ENCODE measurements around the gene RETREG1.
"Not testable (repeated sequence)": the region's sequence is repeated elsewhere in the genome, so short reads cannot be mapped to it uniquely, and the experiment has no call there.

Gene RETREG1

GRCh38 chr5:16457853-16458252 is 158.9 kb downstream of the RETREG1 start:
- H3K9me3 ChIP-seq (ENCODE audit: control insufficient read depth in 1 of 2, low read length in 2 of 2), result no peaks in the 10 kb centered on the region
- no peak overlapping the region for H3K4me3 ChIP-seq (ENCODE audit: low read depth in 1 of 2, low read length in 2 of 2)
- H3K27me3 ChIP-seq (ENCODE audit: low read depth, low read length), result no peaks in the 10 kb centered on the region
- H3K27ac ChIP-seq (ENCODE audit: low read length), result no peak overlapping the region
- peaks cover 20 to 24% of the 10 kb centered on the region in 2 donors for H3K4me1 ChIP-seq (ENCODE audit: control insufficient read depth in 1 of 2, insufficient read depth in 2 of 2, low read length in 2 of 2)
- H3K36me3 ChIP-seq (ENCODE audit: control insufficient read depth in 1 of 2, insufficient read depth in 2 of 2, low read length in 2 of 2), result peaks cover 71 to 73% of the 10 kb centered on the region in 2 donors

- no peak overlapping the region for H3K27ac ChIP-seq (ENCODE audit: low read length)
- H3K27me3 ChIP-seq (ENCODE audit: low read depth, low read length), result no peaks in the 10 kb centered on the region
- peaks cover 71 to 73% of the 10 kb centered on the region in 2 donors for H3K36me3 ChIP-seq (ENCODE audit: control insufficient read depth in 1 of 2, insufficient read depth in 2 of 2, low read length in 2 of 2)
- no peaks in the 10 kb centered on the region for H3K9me3 ChIP-seq (ENCODE audit: control insufficient read depth in 1 of 2, low read length in 2 of 2)
- no peak overlapping the region for H3K4me3 ChIP-seq (ENCODE audit: low read depth in 1 of 2, low read length in 2 of 2)
- H3K4me1 ChIP-seq (ENCODE audit: control insufficient read depth in 1 of 2, insufficient read depth in 2 of 2, low read length in 2 of 2), result peaks cover 18 to 24% of the 10 kb centered on the region in 2 donors
Observed at GRCh38 chr5:16457451-16457850, 159.3 kb downstream of the RETREG1 start.

- Histone ChIP-seq H3K9me3 (ENCODE audit: control insufficient read depth in 1 of 2, low read length in 2 of 2) (no peaks in the 10 kb centered on the region), H3K27me3 (ENCODE audit: low read depth, low read length) (no peaks in the 10 kb centered on the region), H3K27ac (ENCODE audit: low read length) (peak overlapping the region; percentile 1), H3K4me3 (ENCODE audit: low read depth in 1 of 2, low read length in 2 of 2) (no peak overlapping the region), H3K4me1 (ENCODE audit: control insufficient read depth in 1 of 2, insufficient read depth in 2 of 2, low read length in 2 of 2) (peaks cover 8 to 21% of the 10 kb centered on the region in 2 donors), H3K36me3 (ENCODE audit: control insufficient read depth in 1 of 2, insufficient read depth in 2 of 2, low read length in 2 of 2) (peaks cover 71 to 74% of the 10 kb centered on the region in 2 donors)
Observed at GRCh38 chr5:16456103-16456832, 160.5 kb downstream of the RETREG1 start.

- H3K4me1 ChIP-seq (ENCODE audit: control insufficient read depth in 1 of 2, insufficient read depth in 2 of 2, low read length in 2 of 2), result peaks cover 8 to 17% of the 10 kb centered on the region in 2 donors
- peaks cover 71 to 74% of the 10 kb centered on the region in 2 donors for H3K36me3 ChIP-seq (ENCODE audit: control insufficient read depth in 1 of 2, insufficient read depth in 2 of 2, low read length in 2 of 2)
- H3K4me3 ChIP-seq (ENCODE audit: low read depth in 1 of 2, low read length in 2 of 2), result no peak overlapping the region
- H3K9me3 ChIP-seq (ENCODE audit: control insufficient read depth in 1 of 2, low read length in 2 of 2), result no peaks in the 10 kb centered on the region
- H3K27ac ChIP-seq (ENCODE audit: low read length), result no peak overlapping the region
- no peaks in the 10 kb centered on the region for H3K27me3 ChIP-seq (ENCODE audit: low read depth, low read length)
Observed at GRCh38 chr5:16455668-16456067, 161.1 kb downstream of the RETREG1 start.

GRCh38 chr5:16454686-16455085 is 162.1 kb downstream of the RETREG1 start:
- Histone ChIP-seq H3K27me3 (ENCODE audit: low read depth, low read length) (no peaks in the 10 kb centered on the region), H3K4me1 (ENCODE audit: control insufficient read depth in 1 of 2, insufficient read depth in 2 of 2, low read length in 2 of 2) (peaks cover 8 to 17% of the 10 kb centered on the region in 2 donors), H3K36me3 (ENCODE audit: control insufficient read depth in 1 of 2, insufficient read depth in 2 of 2, low read length in 2 of 2) (peaks cover 72 to 73% of the 10 kb centered on the region in 2 donors), H3K9me3 (ENCODE audit: control insufficient read depth in 1 of 2, low read length in 2 of 2) (no peaks in the 10 kb centered on the region), H3K4me3 (ENCODE audit: low read depth in 1 of 2, low read length in 2 of 2) (no peak overlapping the region), H3K27ac (ENCODE audit: low read length) (no peak overlapping the region)

GRCh38 chr5:16453609-16454008 is 163.2 kb downstream of the RETREG1 start:
- no peaks in the 10 kb centered on the region for H3K27me3 ChIP-seq (ENCODE audit: low read depth, low read length)
- no peaks in the 10 kb centered on the region for H3K9me3 ChIP-seq (ENCODE audit: control insufficient read depth in 1 of 2, low read length in 2 of 2)
- H3K27ac ChIP-seq (ENCODE audit: low read length), result no peak overlapping the region
- no peak overlapping the region for H3K4me3 ChIP-seq (ENCODE audit: low read depth in 1 of 2, low read length in 2 of 2)
- H3K4me1 ChIP-seq (ENCODE audit: control insufficient read depth in 1 of 2, insufficient read depth in 2 of 2, low read length in 2 of 2), result peaks cover 8 to 17% of the 10 kb centered on the region in 2 donors
- peaks cover 72 to 78% of the 10 kb centered on the region in 2 donors for H3K36me3 ChIP-seq (ENCODE audit: control insufficient read depth in 1 of 2, insufficient read depth in 2 of 2, low read length in 2 of 2)

GRCh38 chr5:16450163-16450562 is 166.6 kb downstream of the RETREG1 start:
- peaks cover 45 to 59% of the 10 kb centered on the region in 2 donors for H3K36me3 ChIP-seq (ENCODE audit: control insufficient read depth in 1 of 2, insufficient read depth in 2 of 2, low read length in 2 of 2)
- H3K27me3 ChIP-seq (ENCODE audit: low read depth, low read length), result no peaks in the 10 kb centered on the region
- no peaks in the 10 kb centered on the region for H3K4me1 ChIP-seq (ENCODE audit: control insufficient read depth in 1 of 2, insufficient read depth in 2 of 2, low read length in 2 of 2)
- H3K9me3 ChIP-seq (ENCODE audit: control insufficient read depth in 1 of 2, low read length in 2 of 2), result no peaks in the 10 kb centered on the region
- no peak overlapping the region for H3K27ac ChIP-seq (ENCODE audit: low read length)
- no peak overlapping the region for H3K4me3 ChIP-seq (ENCODE audit: low read depth in 1 of 2, low read length in 2 of 2)

- Histone ChIP-seq H3K4me3 (ENCODE audit: low read depth in 1 of 2, low read length in 2 of 2) (no peak overlapping the region), H3K27me3 (ENCODE audit: low read depth, low read length) (no peaks in the 10 kb centered on the region), H3K27ac (ENCODE audit: low read length) (no peak overlapping the region), H3K4me1 (ENCODE audit: control insufficient read depth in 1 of 2, insufficient read depth in 2 of 2, low read length in 2 of 2) (no peaks in the 10 kb centered on the region), H3K9me3 (ENCODE audit: control insufficient read depth in 1 of 2, low read length in 2 of 2) (no peaks in the 10 kb centered on the region), H3K36me3 (ENCODE audit: control insufficient read depth in 1 of 2, insufficient read depth in 2 of 2, low read length in 2 of 2) (peaks cover 24 to 48% of the 10 kb centered on the region in 2 donors)
Observed at GRCh38 chr5:16446993-16447392, 169.8 kb downstream of the RETREG1 start.

GRCh38 chr5:16437977-16438376 is 178.8 kb downstream of the RETREG1 start:
- H3K4me1 ChIP-seq (ENCODE audit: control insufficient read depth in 1 of 2, insufficient read depth in 2 of 2, low read length in 2 of 2), result no peaks in the 10 kb centered on the region
- no peaks in the 10 kb centered on the region for H3K36me3 ChIP-seq (ENCODE audit: control insufficient read depth in 1 of 2, insufficient read depth in 2 of 2, low read length in 2 of 2)
- no peak overlapping the region for H3K27ac ChIP-seq (ENCODE audit: low read length)
- H3K27me3 ChIP-seq (ENCODE audit: low read depth, low read length), result no peaks in the 10 kb centered on the region
- H3K9me3 ChIP-seq (ENCODE audit: control insufficient read depth in 1 of 2, low read length in 2 of 2), result no peaks in the 10 kb centered on the region
- no peak overlapping the region for H3K4me3 ChIP-seq (ENCODE audit: low read depth in 1 of 2, low read length in 2 of 2)

GRCh38 chr5:16436065-16436682 is 180.6 kb downstream of the RETREG1 start:
- not testable (repeated sequence) for H3K4me3 ChIP-seq (ENCODE audit: low read depth in 1 of 2, low read length in 2 of 2); H3K27me3 ChIP-seq (ENCODE audit: low read depth, low read length); H3K36me3 ChIP-seq (ENCODE audit: control insufficient read depth in 1 of 2, insufficient read depth in 2 of 2, low read length in 2 of 2); H3K27ac ChIP-seq (ENCODE audit: low read length); H3K4me1 ChIP-seq (ENCODE audit: control insufficient read depth in 1 of 2, insufficient read depth in 2 of 2, low read length in 2 of 2); H3K9me3 ChIP-seq (ENCODE audit: control insufficient read depth in 1 of 2, low read length in 2 of 2)

GRCh38 chr5:16431490-16431889 is 185.3 kb downstream of the RETREG1 start:
- H3K36me3 ChIP-seq (ENCODE audit: control insufficient read depth in 1 of 2, insufficient read depth in 2 of 2, low read length in 2 of 2), result no peaks in the 10 kb centered on the region
- no peak overlapping the region for H3K4me3 ChIP-seq (ENCODE audit: low read depth in 1 of 2, low read length in 2 of 2)
- no peaks in the 10 kb centered on the region for H3K4me1 ChIP-seq (ENCODE audit: control insufficient read depth in 1 of 2, insufficient read depth in 2 of 2, low read length in 2 of 2)
- H3K27me3 ChIP-seq (ENCODE audit: low read depth, low read length), result no peaks in the 10 kb centered on the region
- no peak overlapping the region for H3K27ac ChIP-seq (ENCODE audit: low read length)
- H3K9me3 ChIP-seq (ENCODE audit: control insufficient read depth in 1 of 2, low read length in 2 of 2), result no peaks in the 10 kb centered on the region

All from muscle layer of duodenum (tissue), 2 donors.